DLD1 (cell line): ENCODE measurements around the gene HEATR5B.
"Not testable (repeated sequence)": the region's sequence is repeated elsewhere in the genome, so short reads cannot be mapped to it uniquely, and the experiment has no call there.

ENCODE experiments used
- in situ Hi-C: cut with HindIII; loops from 2 replicates; pipeline ENCODE4 v1.10.0; 2017; ENCODE audit warnings: low sequenced_read_pairs

HEATR5B gene

GRCh38 chr2:36951027-36951518 is 133.1 kb downstream of the HEATR5B start:
- in situ Hi-C loops, result no loop called here

GRCh38 chr2:36949845-36950244 is 134.3 kb downstream of the HEATR5B start:
- in situ Hi-C loops, result no loop called here

GRCh38 chr2:36945240-36945639 is 138.9 kb downstream of the HEATR5B start:
- in situ Hi-C loops, result not testable (repeated sequence)

GRCh38 chr2:36941867-36942266 is 142.3 kb downstream of the HEATR5B start:
- in situ Hi-C loops, result no loop called here

GRCh38 chr2:36936526-36936925 is 147.6 kb downstream of the HEATR5B start:
- in situ Hi-C loops, result not testable (repeated sequence)

- in situ Hi-C loops, result not testable (repeated sequence)
Measured at GRCh38 chr2:36931688-36932087, 152.5 kb downstream of the HEATR5B start.
